ENCODE results near the gene APH1A.
"Not testable (repeated sequence)": the region's sequence is repeated elsewhere in the genome, so short reads cannot be mapped to it uniquely, and the experiment has no call there.

APH1A gene

DNA sequence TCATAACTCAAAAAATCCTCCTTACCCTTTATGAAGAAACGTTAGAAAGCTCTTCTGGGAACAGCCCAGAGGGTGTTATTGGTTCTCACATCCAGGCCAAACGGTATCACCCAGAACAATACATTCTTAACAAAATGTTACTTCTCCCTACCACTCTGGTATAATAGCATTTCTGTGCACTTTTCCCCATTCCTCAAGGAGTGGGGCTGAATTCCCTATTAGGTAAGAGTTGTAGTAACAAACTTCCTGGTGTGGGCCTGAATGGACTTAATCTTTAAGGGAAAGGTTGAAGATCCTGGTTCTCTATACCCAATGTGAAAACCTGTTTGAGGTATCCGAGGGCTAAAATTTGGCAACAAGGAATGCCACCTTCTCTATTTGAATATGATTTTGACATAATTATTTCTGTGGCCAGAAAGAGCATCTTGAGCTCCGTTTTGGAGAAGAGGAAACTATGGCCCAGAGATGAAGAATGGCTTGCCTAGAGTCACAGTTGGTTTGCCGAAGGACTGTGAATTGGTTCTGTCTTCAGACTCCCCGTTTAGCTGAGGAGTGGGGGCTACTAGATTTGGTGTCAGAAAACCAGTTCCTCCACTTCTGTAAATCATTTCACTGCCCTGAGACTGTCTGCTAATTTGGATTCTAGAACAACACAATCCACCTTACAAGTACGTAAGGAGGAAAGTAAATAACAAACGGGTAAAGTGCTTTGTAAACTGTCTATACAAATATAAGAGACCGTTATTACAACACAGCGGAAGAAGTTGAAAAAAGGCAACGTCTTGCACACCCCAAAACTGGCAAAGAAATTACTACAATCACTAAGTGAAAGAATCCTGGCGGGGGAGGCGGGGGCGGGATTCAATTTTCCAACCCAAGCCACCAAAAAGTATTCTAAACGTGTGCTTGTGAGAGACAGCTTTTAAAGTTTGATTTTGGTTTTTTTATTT, 35.2 kb downstream of the APH1A start:
- no peak for DNase-seq

DNA sequence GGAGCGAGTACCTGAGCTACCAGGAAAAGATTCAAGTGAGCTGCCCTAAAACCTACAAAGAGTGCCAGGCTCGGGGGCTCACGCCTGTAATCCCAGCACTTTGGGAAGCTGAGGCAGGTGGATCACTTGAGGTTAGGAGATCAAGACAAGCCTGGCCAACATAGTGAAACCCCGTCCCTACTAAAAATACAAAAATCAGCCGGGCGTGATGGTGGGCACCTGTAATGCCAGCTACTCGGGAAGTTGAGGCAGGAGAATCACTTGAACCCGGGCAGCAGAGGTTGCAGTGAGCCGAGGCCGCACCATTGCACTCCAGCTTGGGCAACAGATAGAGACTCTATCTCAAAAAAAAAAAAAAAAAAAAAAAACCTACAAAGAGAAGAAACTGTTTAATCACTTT, 35.9 kb downstream of the APH1A start:
- DNase-seq, result not testable (repeated sequence)

DNA sequence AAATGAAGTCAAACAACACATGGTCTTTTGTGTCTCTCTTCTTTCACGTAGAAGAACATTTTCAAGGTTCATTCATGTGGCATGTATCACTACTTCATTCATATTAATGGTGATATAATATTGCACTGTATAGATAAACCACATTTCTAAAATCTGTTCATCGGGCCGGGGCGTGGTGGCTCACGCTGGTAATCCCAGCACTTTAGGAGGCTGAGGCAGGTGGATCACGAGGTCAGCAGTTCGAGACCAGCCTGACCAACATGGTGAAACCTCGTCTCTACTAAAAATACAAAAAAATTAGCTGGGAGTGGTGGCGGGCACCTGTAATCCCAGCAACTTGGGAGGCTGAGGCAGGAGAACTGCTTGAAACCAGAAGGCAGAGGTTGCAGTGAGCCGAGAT, 40.6 kb downstream of the APH1A start:
- DNase-seq, result not testable (repeated sequence)

DNA sequence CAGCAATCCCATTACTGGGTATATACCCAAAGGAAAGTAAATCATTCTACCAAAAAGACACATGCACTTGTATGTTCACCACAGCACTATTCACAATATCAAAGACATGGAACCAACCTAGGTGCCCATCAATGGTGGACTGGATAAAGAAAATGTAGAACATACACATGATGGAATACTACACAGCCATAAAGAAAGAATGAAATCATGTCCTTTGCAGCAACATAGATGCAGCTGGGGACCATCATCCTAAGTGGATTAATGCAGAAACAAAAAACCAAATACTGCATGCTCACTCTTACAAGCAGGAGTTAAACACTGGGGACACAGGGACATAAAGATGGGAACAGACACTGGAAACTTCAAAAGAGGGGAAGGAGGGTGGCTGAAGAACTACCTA, 41.6 kb downstream of the APH1A start:
- no peak for DNase-seq

DNA sequence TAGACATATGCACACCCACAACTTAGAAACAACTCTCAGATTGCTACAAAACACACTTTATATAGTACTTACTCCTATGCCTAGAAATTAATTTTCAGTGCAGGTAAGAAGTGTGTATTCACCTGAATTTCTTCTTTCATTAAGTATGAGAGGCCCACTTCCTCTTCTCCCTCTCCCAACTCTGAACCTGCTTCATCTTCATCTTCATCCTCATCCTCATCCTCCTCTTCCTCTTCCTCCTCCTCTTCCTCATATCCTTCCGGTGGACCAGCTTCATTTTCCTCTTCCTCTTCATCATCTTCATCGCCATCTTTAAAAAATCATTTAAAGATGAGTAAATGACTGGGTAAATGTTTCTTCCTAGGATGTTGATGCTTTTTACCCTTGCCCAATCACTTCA, 42.3 kb downstream of the APH1A start:
- no peak for DNase-seq

DNA sequence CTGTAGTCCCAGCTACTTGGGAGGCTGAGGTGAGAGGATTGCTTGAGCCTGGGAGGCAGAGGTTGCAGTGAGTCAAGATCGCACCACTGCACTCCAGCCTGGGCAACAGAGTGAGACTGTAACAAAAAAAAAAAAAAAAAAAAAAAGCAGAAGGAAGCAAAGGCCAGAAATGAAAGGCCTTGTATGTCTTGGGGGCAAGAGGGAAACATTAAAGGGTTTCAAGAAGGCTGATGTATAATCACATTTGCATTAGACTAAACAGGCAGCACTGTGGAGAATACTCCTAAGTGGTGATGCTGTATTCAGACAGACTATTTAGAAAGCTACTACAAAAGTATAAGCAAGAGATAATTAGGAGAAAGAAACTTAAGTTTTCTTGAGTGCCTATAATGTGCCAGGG, 43.3 kb downstream of the APH1A start:
- DNase-seq, result no peak

DNA sequence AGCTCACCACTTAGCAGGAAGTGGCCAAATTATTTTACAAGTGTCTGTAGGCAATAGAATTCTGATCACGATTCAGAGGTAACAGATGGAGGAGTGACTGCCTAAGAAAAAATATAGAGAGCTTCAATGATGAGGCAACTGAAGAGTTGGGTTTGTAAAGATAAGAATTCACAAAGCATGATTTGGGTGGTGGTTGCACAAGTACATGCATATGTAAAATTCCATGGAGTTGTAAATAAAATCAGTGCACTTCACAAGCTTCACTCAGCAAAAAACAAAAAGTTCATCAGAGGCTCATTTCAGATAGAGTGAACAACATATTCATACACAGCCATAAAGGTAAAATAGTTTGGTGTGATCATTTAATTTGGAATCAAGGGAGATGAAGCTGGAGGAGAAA, 43.8 kb downstream of the APH1A start:
- no peak for DNase-seq

DNA sequence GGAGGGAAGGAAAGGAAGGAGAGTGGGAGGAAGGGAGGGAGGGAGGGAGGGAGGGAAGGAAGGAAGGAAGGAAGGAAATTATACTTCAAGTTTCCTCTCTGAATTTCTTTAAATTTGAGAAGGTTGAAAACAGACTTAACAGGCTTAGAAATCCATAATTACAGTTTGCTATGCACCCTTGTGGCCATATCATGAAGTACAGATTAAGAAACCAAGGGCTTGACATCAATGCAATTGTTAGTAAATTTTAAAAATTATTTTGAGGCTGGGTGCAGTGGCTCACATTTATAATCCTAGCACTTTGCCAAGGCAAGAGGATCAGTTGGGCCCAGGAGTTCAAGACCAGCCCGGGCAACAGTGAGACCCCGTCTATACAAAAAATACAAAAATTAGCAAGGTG, 47.3 kb downstream of the APH1A start:
- DNase-seq, result no peak

DNA sequence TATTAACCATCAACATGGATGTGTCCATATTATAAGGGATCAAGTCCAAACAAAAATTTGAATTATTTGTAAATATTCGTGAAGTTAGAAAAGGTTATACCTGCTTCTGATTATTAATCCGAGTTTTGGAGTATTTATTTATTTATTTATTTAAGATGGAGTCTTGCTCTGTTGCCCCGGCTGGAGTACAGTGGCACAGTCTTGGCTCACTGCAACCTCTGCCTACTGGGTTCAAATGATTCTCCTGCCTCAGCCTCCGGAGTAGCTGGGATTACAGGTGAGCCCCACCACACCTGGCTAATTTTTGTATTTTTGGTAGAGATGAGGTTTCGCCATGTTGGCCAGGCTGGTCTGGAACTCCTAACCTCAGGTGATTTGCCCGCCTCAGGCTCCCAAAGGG, 53.0 kb downstream of the APH1A start:
- not testable (repeated sequence) for DNase-seq
